Spleen (tissue), 7 donors: ENCODE results near the gene SPHK2.

Experiments used
- POLR2AphosphoS5 ChIP-seq, 3 donors: sonication (generic); formaldehyde crosslinking; IDR thresholded peaks; one replicate each; pipeline ENCODE4 v1.5.1; 2017; ENCODE audit warnings: antibody characterized with exemption in 3 of 3
- TF ChIP-seq, protein P1 (sequence below), 11 experiments: fragments of 200-600 bp in 7 of 11; fragments of 450-650 bp in 4 of 11; sonication (generic) in 4 of 11; IDR thresholded peaks in 8 of 11; conservative IDR thresholded peaks in 3 of 11; 1 replicate in 7 of 11; 2 replicates in 4 of 11; pipeline versions ENCODE4 v1.4.0 to v1.8.0; 2016 to 2021; ENCODE audit warnings: antibody characterized with exemption in 11 of 11, inconsistent platforms in 4 of 11, mild to moderate bottlenecking in 1 of 11
- donor health status: DM: no; HTN: no; CAD: no; lungs with moderate emphysema.
- donor health status: DM: no; HTN: no; CAD: no.
- donor health status: DM: no; HTN: no; CAD: no.

DNA sequence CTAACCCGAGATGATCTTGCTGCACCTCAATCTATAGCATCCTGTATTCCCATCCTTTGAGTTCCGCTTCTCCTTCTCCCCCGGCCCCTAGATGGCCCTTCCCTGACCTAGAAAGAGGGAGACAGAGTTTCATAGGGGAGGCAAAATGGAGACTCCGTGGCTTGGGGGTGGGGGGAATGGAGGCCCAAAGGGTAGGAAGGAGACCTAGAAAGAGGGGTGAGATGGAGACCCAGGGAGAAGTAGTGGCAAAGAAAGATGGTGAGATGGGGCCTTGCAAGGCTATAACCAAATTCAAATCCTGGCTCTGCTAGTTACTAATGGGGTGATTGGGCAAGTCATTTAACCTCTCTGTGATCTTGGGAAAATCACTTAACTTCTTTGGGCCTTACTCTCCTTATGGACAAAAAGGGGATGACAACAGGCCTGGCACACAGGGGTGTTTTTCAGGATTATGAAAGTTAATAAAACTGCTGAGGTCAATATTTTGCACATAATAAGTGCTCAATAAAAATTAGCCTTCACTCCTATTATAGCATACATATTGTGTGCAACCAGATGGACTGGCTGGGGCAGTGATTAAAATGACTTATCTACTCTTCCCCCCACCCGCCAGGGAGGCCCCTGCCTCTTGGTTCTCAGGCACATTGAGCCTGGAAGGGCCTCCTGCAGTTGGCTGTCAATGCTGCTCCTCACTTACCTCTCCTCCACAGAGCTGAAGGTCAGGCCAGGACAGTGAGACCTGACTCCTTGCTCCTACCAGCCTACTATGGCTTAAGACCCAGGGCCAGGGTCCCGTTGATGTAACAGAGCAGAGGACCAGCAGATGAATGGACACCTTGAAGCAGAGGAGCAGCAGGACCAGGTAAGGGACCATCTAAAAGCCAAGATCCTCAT is 633 bp downstream of the SPHK2 start:
- TF ChIP-seq, protein P1, sequence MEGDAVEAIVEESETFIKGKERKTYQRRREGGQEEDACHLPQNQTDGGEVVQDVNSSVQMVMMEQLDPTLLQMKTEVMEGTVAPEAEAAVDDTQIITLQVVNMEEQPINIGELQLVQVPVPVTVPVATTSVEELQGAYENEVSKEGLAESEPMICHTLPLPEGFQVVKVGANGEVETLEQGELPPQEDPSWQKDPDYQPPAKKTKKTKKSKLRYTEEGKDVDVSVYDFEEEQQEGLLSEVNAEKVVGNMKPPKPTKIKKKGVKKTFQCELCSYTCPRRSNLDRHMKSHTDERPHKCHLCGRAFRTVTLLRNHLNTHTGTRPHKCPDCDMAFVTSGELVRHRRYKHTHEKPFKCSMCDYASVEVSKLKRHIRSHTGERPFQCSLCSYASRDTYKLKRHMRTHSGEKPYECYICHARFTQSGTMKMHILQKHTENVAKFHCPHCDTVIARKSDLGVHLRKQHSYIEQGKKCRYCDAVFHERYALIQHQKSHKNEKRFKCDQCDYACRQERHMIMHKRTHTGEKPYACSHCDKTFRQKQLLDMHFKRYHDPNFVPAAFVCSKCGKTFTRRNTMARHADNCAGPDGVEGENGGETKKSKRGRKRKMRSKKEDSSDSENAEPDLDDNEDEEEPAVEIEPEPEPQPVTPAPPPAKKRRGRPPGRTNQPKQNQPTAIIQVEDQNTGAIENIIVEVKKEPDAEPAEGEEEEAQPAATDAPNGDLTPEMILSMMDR (IDR thresholded peaks at IDR 0.05 in 8 of 11, conservative IDR thresholded peaks at IDR 0.05 in 3 of 11) = peak in 1 of 11 experiments; percentile 12
- TF ChIP-seq POLR2AphosphoS5 (IDR thresholded peaks at IDR 0.05) = no peak
